Esophagus mucosa (tissue), 1 donor: Measurements from ENCODE around the gene AEBP1. TPM values are rescaled to one million over a fixed set of nuclear protein-coding genes. Genes with fewer than 3 reads are reported as not detected.

Experiments
- ATAC-seq: fragments of 200-7000 bp; cut with Tn5 transposase; one replicate; pipeline ENCODE4 v1.9.1; 2020
- total RNA-seq: library from RNA; stranded (reverse); gene quantifications from one replicate; pipeline ENCODE4 v1.2.4, GENCODE V29; 2023
- donor health status: DM: yes; HTN: yes; CAD: no.

The AEBP1 gene
- total RNA-seq, 1 donor from 2014 or later, result 6.7 TPM

GRCh38 chr7:44086627-44087026 lies 17.5 kb upstream of the AEBP1 start:
- ATAC-seq, result no peak

GRCh38 chr7:44087911-44088838 lies 16.0 kb upstream of the AEBP1 start:
- ATAC-seq, result peak; percentile 8

- ATAC-seq, result no peak
These were observed 11.0 kb upstream of the AEBP1 start for GRCh38 chr7:44093102-44093641.

GRCh38 chr7:44094365-44094764 lies 9.8 kb upstream of the AEBP1 start:
- no peak for ATAC-seq

GRCh38 chr7:44094883-44095592 lies 9.1 kb upstream of the AEBP1 start:
- ATAC-seq, result no peak

GRCh38 chr7:44095781-44096180 lies 8.4 kb upstream of the AEBP1 start:
- no peak for ATAC-seq

- ATAC-seq, result no peak
These were observed 7.7 kb upstream of the AEBP1 start for GRCh38 chr7:44096326-44096881.

- ATAC-seq, result no peak
These were observed 6.8 kb upstream of the AEBP1 start for GRCh38 chr7:44097064-44097932.

GRCh38 chr7:44098092-44099068 lies 5.8 kb upstream of the AEBP1 start:
- ATAC-seq, result no peak

- no peak for ATAC-seq
These were observed 4.5 kb upstream of the AEBP1 start for GRCh38 chr7:44099669-44100068.

- ATAC-seq, result no peak
These were observed 3.5 kb upstream of the AEBP1 start for GRCh38 chr7:44100458-44101302.

- ATAC-seq, result no peak
These were observed 2.7 kb upstream of the AEBP1 start for GRCh38 chr7:44101303-44101965.

GRCh38 chr7:44101966-44102845 lies 1.9 kb upstream of the AEBP1 start:
- ATAC-seq, result peak; percentile 77

GRCh38 chr7:44102846-44103565 lies 1.1 kb upstream of the AEBP1 start:
- ATAC-seq, result no peak

GRCh38 chr7:44103566-44103922 lies 601 bp upstream of the AEBP1 start:
- ATAC-seq, result no peak

- ATAC-seq, result no peak
These were observed 971 bp downstream of the AEBP1 start for GRCh38 chr7:44104860-44105771.

- ATAC-seq, result no peak
These were observed 1.7 kb downstream of the AEBP1 start for GRCh38 chr7:44105832-44106231.
